ENCODE measurements around the gene TEX29.
A peak's percentile ranks its signal among the peaks of the same experiment; 100 is the strongest.

The TEX29 gene

DNA sequence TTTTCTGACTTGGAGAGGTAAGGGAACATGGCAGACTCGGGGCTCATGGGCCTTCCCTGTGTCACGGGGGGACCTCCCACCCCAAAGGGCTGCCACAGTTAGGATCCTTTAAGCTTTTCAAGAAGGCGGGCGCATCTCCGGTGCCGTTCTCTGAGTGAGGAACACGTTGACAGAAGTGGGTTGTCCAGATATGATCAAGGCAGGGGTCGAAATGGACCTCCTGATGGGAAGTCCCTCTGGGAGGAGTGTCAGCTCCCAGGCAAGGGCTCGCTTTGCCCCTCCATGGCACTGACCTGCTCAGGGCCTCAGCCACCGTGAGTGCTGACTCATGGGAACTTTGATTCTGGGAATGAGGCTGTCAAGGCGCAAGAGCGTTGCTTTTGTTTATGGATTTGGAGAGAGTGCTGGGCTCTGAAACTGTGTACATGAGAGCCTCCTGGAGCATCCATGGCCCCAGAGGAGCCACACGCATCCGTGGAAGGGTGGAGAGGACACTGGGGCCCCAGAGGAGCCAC is 6.5 kb upstream of the TEX29 start:
- POLR2A ChIA-PET (ENCODE audit: low non-redundant PET): no interaction called here
- TF ChIP-seq, protein P1, sequence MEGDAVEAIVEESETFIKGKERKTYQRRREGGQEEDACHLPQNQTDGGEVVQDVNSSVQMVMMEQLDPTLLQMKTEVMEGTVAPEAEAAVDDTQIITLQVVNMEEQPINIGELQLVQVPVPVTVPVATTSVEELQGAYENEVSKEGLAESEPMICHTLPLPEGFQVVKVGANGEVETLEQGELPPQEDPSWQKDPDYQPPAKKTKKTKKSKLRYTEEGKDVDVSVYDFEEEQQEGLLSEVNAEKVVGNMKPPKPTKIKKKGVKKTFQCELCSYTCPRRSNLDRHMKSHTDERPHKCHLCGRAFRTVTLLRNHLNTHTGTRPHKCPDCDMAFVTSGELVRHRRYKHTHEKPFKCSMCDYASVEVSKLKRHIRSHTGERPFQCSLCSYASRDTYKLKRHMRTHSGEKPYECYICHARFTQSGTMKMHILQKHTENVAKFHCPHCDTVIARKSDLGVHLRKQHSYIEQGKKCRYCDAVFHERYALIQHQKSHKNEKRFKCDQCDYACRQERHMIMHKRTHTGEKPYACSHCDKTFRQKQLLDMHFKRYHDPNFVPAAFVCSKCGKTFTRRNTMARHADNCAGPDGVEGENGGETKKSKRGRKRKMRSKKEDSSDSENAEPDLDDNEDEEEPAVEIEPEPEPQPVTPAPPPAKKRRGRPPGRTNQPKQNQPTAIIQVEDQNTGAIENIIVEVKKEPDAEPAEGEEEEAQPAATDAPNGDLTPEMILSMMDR (conservative IDR thresholded peaks at IDR 0.05; ENCODE audit: low read depth): no peak
- CTCF ChIA-PET: no interaction called here
- no peak overlapping the region for H3K27ac ChIP-seq
- no peak for DNase-seq (ENCODE audit: low spot score)

DNA sequence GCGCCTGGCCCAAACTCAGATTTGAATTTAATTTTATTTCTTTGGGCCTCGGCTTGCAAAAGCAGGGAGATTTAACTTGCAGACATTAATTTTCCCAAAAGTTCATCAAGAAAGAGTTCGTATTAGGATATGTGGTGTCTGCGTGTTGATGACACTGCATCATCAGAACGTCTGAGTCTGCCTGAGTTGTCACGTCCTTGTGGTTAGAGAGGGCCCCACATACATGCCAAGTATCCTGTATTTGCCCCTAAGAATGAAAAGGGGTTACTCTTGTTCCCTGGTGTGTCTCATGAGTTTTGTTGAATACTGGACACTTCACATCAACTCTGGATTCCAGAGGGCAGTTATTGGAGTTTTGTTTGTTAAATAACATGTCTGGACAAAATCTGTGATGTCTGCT is 5.6 kb upstream of the TEX29 start:
- CTCF ChIA-PET: interaction anchor here (0.6 kb wide), 1 partner anchor 1291 kb away, joined by 3 read pairs; no protein-coding TSS in a partner anchor

DNA sequence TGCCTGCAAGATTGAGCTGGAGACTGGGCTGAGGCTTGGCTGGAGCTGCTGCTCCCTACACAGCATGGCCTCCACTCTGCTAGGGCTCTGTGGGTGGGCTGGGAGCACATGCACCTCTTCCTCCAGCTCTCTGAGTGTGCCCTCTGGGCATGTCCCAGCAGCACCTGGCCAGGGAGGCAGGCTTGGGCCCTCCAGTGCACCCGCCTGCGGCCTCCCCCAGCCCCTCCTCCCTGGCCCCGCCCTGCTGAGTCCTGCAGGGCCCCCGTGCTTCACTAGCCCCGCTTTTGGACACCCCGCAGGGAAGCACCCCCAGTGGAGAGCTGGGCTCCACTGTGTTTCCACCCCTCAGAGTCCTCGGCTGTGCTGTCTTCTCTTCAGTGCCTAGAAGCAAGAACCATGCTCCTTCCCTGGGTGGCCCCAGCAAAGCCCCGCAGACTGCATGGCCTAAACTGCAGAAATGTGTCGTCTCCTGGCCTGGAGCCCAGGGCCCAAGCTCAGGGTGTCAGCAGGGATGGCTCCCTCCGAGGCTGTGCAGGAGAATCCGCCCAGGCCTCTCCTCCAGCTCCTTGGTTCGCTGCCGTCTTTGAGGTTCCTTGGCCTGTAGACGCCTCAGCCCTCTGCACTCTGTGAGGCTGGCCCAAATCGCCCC is 5.0 kb upstream of the TEX29 start:
- TF ChIP-seq, protein P1 (conservative IDR thresholded peaks at IDR 0.05; ENCODE audit: low read depth): no peak
- POLR2A ChIA-PET (ENCODE audit: low non-redundant PET): no interaction called here
- CTCF ChIA-PET: interaction anchor here (0.6 kb wide), 1 partner anchor 1291 kb away, joined by 3 read pairs; no protein-coding TSS in a partner anchor
- H3K27ac ChIP-seq: peak overlapping the region; percentile 27
- no peak for DNase-seq (ENCODE audit: low spot score)

More for the DNA sequence above, 5.6 kb upstream of the TEX29 start:
- POLR2A ChIA-PET (ENCODE audit: low non-redundant PET): no interaction called here
- DNase-seq (ENCODE audit: low spot score): no peak
- peak overlapping the region; percentile 27; the same call in 1 of the 2 replicates for H3K27ac ChIP-seq
- TF ChIP-seq, protein P1 (conservative IDR thresholded peaks at IDR 0.05; ENCODE audit: low read depth): no peak

DNA sequence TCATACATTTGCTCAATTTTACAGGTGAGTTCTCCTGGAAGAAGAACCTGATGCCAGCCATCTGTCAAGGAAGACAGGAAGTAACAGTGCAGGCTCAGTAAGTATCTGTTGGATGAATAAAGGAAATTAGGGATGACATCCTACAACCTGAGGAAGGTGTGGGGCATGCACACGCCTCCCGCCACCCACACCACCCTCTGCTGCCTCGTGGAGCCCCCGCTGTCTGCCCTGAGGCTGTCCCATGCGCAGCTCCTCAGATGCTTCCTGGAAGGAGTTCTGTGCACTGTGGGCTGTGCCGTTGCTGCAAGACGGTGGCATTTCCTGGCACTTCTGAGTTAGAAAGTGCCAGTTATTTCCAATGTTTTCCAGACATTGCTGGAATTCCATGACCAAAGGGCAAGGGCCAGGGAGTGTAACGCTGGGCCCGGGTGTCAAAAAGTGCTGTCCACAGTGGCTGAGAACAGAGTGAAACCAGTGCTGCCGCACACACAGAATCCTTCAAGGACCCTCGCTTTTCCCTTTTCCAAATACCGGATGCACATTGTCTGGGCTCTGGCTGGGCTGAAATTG is 4.2 kb upstream of the TEX29 start:
- ChIA-PET POLR2A (ENCODE audit: low non-redundant PET) (no interaction called here), CTCF (no interaction called here)

DNA sequence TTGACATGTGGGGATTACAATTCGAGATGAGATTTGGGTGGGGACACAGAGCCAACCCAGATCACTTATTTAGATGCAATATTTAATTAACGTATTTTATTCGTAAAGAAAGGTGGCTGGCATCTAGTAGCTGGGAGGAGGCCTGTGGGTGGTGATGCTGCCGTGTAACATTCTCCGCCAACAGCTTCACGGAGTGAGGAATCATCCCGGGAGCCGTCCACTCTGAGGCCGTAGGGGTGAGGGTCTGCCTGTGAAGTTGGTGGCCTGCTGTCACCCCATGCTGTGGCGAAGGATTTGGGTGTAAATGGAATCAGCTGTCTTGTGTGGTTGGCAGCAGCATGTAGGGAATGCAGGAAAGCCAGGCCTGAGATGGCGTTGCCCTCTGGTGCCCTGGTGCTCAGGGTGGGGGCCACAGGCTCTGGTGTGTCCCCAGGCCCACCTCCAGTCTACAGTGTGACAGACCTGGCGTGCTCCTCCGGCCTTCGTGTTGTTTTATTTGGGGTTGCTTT is 3.3 kb upstream of the TEX29 start:
- POLR2A ChIA-PET (ENCODE audit: low non-redundant PET): no interaction called here
- H3K27ac ChIP-seq: no peak overlapping the region
- CTCF ChIA-PET: no interaction called here
- no peak for DNase-seq (ENCODE audit: low spot score)
- TF ChIP-seq, protein P1 (conservative IDR thresholded peaks at IDR 0.05; ENCODE audit: low read depth): no peak

More for the DNA sequence above, 4.2 kb upstream of the TEX29 start:
- H3K27ac ChIP-seq: no peak overlapping the region; the same call in 1 of the 2 replicates
- TF ChIP-seq, protein P1 (conservative IDR thresholded peaks at IDR 0.05; ENCODE audit: low read depth): no peak
- no peak for DNase-seq (ENCODE audit: low spot score)

DNA sequence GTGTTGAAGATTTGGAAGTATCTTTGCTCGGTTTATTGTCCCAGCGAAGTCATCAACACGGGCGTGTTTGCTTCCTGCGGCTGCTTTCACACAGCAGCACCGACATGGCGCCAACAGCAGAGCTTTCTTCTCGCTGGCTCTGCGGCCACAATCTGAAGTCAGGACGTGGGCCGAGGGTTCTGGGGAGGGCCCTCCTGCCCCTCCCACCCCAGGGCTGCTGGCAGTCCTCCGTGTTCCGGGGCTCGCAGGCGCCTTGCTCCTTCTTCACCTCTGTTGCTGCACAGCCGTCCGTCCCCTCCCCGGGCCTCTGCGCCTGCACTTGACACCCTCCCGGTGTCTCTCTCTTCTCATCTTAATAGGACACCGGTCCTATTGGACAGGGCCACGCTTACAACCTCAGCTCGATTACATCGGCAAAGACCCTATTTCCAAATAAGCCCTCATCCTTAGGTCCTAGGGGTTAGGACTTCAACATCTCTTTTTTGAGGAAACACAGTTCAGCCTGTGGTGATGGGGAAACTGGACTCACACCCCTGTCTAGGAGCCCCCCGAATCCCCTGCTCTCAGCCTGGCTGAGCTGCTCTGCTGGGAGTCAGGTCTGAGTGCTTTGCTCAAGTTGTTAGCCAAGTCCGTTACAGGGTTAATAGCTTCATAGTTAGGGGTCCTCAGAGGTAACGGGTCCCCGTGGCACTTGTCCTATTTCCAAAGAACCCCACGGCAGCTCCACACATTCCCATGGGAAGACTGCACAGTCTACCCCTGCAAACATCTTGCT is 2.7 kb upstream of the TEX29 start:
- CTCF ChIA-PET: no interaction called here
- TF ChIP-seq, protein P1 (conservative IDR thresholded peaks at IDR 0.05; ENCODE audit: low read depth): no peak
- DNase-seq (ENCODE audit: low spot score): no peak
- POLR2A ChIA-PET (ENCODE audit: low non-redundant PET): no interaction called here
- H3K27ac ChIP-seq: no peak overlapping the region

Measured in RWPE1 (cell line).